ENCODE data around the gene CFB.

- no peak for TF ChIP-seq CTCF (IDR thresholded peaks at IDR 0.05; ENCODE audit: insufficient read depth, low read depth, low read length)
- TF ChIP-seq EZH2 (IDR thresholded peaks at IDR 0.05; ENCODE audit: insufficient read depth, low read length): no peak
These were observed 25.1 kb upstream of the CFB start for GRCh38 chr6:31920811-31921210.
